CD14-positive monocyte (primary cell): ENCODE results near the gene SPG11. TPM values are rescaled to one million over a fixed set of nuclear protein-coding genes. Genes with fewer than 3 reads are reported as not detected.

Experiments
- DNase-seq, 3 donors: peaks; one replicate each; pipeline ENCODE4 v3.0.0-alpha.2; 2011 to 2022
- H2AFZ ChIP-seq: 2 replicates; pipeline ENCODE4 v1.6.0; 2012; ENCODE audit warnings: mild to moderate bottlenecking, low read depth, low read length, inconsistent platforms; ENCODE audit not compliant: insufficient read depth, poor library complexity, severe bottlenecking
- H3K27ac ChIP-seq, 2 donors: 1 replicate in 1 of 2; 2 replicates in 1 of 2; pipeline ENCODE4 v1.5.1; 2012 to 2013; ENCODE audit warnings: low read length in 2 of 2, control low read depth in 1 of 2, inconsistent platforms in 1 of 2, low read depth in 1 of 2, mild to moderate bottlenecking in 1 of 2
- H3K27me3 ChIP-seq, 2 donors: one replicate each; pipeline versions ENCODE4 v1.6.0 to v1.6.1; 2011 to 2013; ENCODE audit warnings: low read length in 2 of 2; ENCODE audit not compliant: control insufficient read depth in 2 of 2, insufficient read depth in 2 of 2
- H3K36me3 ChIP-seq, 2 donors: replicated peaks in 1 of 2; 1 replicate in 1 of 2; 2 replicates in 1 of 2; pipeline versions ENCODE4 v1.5.1 to v1.6.1; 2012 to 2013; ENCODE audit warnings: low read length in 2 of 2, control low read depth in 1 of 2, inconsistent platforms in 1 of 2, mild to moderate bottlenecking in 1 of 2; ENCODE audit not compliant: insufficient read depth in 2 of 2, control insufficient read depth in 1 of 2
- H3K4me1 ChIP-seq, 2 donors: 1 replicate in 1 of 2; 2 replicates in 1 of 2; pipeline versions ENCODE4 v1.5.1 to v1.6.1; 2012 to 2013; ENCODE audit warnings: low read length in 2 of 2, control low read depth in 1 of 2, inconsistent platforms in 1 of 2, mild to moderate bottlenecking in 1 of 2, moderate library complexity in 1 of 2; ENCODE audit not compliant: insufficient read depth in 2 of 2, control insufficient read depth in 1 of 2
- H3K4me2 ChIP-seq: replicated peaks from 2 replicates; pipeline ENCODE3; 2012; ENCODE audit warnings: low read length, moderate library complexity, mild to moderate bottlenecking; ENCODE audit not compliant: poor library complexity, severe bottlenecking; ENCODE audit errors: extremely low read depth
- H3K4me3 ChIP-seq, 3 experiments: fragments of 200-600 bp in 1 of 3; sonication (generic) in 1 of 3; replicated peaks in 1 of 3; 1 replicate in 2 of 3; 2 replicates in 1 of 3; pipeline ENCODE4 v1.5.1; 2011 to 2013; ENCODE audit warnings: low read length in 3 of 3, mild to moderate bottlenecking in 3 of 3, control low read depth in 2 of 3, low read depth in 2 of 3, inconsistent platforms in 1 of 3, moderate library complexity in 1 of 3
- H3K79me2 ChIP-seq: 2 replicates; pipeline ENCODE4 v1.6.0; 2012; ENCODE audit warnings: mild to moderate bottlenecking, control low read depth, inconsistent platforms, low read length, moderate library complexity; ENCODE audit not compliant: insufficient read depth
- H3K9ac ChIP-seq: 2 replicates; pipeline ENCODE4 v1.6.0; 2017; ENCODE audit warnings: low read length, mild to moderate bottlenecking; ENCODE audit not compliant: insufficient read depth, poor library complexity, severe bottlenecking
- H3K9me3 ChIP-seq, 2 donors: replicated peaks in 1 of 2; 1 replicate in 1 of 2; 2 replicates in 1 of 2; pipeline versions ENCODE4 v1.5.1 to v1.6.1; 2012 to 2013; ENCODE audit warnings: low read length in 2 of 2, control low read depth in 1 of 2; ENCODE audit not compliant: control insufficient read depth in 1 of 2, insufficient read depth in 1 of 2
- H4K20me1 ChIP-seq: 2 replicates; pipeline ENCODE4 v1.6.0; 2012; ENCODE audit warnings: mild to moderate bottlenecking, low read length, control low read depth, moderate library complexity; ENCODE audit not compliant: insufficient read depth
- H3K27ac Mint-ChIP-seq, 7 donors: one replicate each; pipeline ENCODE4 v1.8.0; 2020; ENCODE audit warnings: mild to moderate bottlenecking in 7 of 7, mixed read lengths in 7 of 7, moderate library complexity in 6 of 7, inconsistent platforms in 2 of 7
- H3K27me3 Mint-ChIP-seq, 3 donors: one replicate each; pipeline ENCODE4 v1.8.0; 2021 to 2022; ENCODE audit warnings: low read depth in 3 of 3, mild to moderate bottlenecking in 3 of 3, mixed read lengths in 3 of 3, moderate library complexity in 3 of 3, inconsistent platforms in 1 of 3
- H3K36me3 Mint-ChIP-seq, 2 donors: one replicate each; pipeline ENCODE4 v1.8.0; 2020; ENCODE audit warnings: mixed read lengths in 2 of 2, inconsistent platforms in 1 of 2, mild to moderate bottlenecking in 1 of 2
- H3K4me1 Mint-ChIP-seq: one replicate; pipeline ENCODE4 v1.8.0; 2020; ENCODE audit warnings: mild to moderate bottlenecking, mixed read lengths
- H3K4me3 Mint-ChIP-seq, 2 donors: one replicate each; pipeline ENCODE4 v1.8.0; 2020; ENCODE audit warnings: mild to moderate bottlenecking in 2 of 2, mixed read lengths in 2 of 2, moderate library complexity in 1 of 2
- H3K9me3 Mint-ChIP-seq, 7 donors: one replicate each; pipeline ENCODE4 v1.8.0; 2020 to 2022; ENCODE audit warnings: mixed read lengths in 7 of 7, mild to moderate bottlenecking in 6 of 7, moderate library complexity in 6 of 7, inconsistent platforms in 2 of 7
- CTCF ChIP-seq: fragments of 200-600 bp; IDR thresholded peaks from one replicate; pipeline ENCODE4 v1.8.0; 2022; ENCODE audit warnings: antibody characterized with exemption, mild to moderate bottlenecking
- WGBS: methylation state at CpG from one replicate; pipeline ENCODE4 v1.1.5; 2013; ENCODE audit warnings: missing lambda C conversion rate; ENCODE audit not compliant: insufficient coverage; 5-methylcytosine and 5-hydroxymethylcytosine counted together
- intact Hi-C, 2 donors: fragments of 100-400 bp; cut with micrococcal nuclease; formaldehyde crosslinking; loops; one replicate each; pipeline versions ENCODE4 v1.15.0 to v1.15.1; 2023
- polyA plus RNA-seq, 3 donors: library from polyadenylated mRNA; depleted of rRNA in 1 of 3; unstranded in 2 of 3; stranded (reverse) in 1 of 3; fragments of 300-500 nt in 2 of 3; fragments of >200 nt in 1 of 3; fragmentation: Illumina TruSeq in 2 of 3; gene quantifications; 1 replicate in 2 of 3; 2 replicates in 1 of 3; pipeline ENCODE4 v1.2.3, GENCODE V29; 2012 to 2021
- small RNA-seq: library from RNA; depleted of rRNA; stranded (forward); fragments of <200 nt; gene quantifications from one replicate; pipeline ENCODE3, GENCODE V24; 2012; ENCODE audit warnings: low read depth; ENCODE audit not compliant: insufficient read length

The SPG11 gene
- polyA plus RNA-seq, 3 donors = 26.4 to 140 (median 50.4) TPM

GRCh38 chr15:44519537-44519936 is 143.9 kb downstream of the SPG11 start:
- 100% methylated on average over 1 of the region's 6 CpGs for WGBS
- H3K4me1 Mint-ChIP-seq = no peaks in the 10 kb centered on the region

GRCh38 chr15:44516436-44516835 is 147.0 kb downstream of the SPG11 start:
- intact Hi-C loops = no loop called here
- Histone ChIP-seq H3K9me3 (no peaks in the 10 kb centered on the region), H3K27me3 (no peaks in the 10 kb centered on the region), H2AFZ (no peak overlapping the region), H3K4me2 (no peak overlapping the region), H3K4me1 (no peaks in the 10 kb centered on the region), H3K9ac (no peak overlapping the region), H3K27ac (no peak overlapping the region), H3K79me2 (peaks cover under 1% of the 10 kb centered on the region), H3K36me3 (peaks cover 42 to 85% of the 10 kb centered on the region in 2 donors), H4K20me1 (peaks cover 4% of the 10 kb centered on the region), H3K4me3 (no peak overlapping the region)
- no peak for DNase-seq
- Mint-ChIP-seq H3K36me3 (peaks cover 37 to 68% of the 10 kb centered on the region in 2 donors), H3K9me3 (no peaks in the 10 kb centered on the region), H3K4me3 (no peak overlapping the region), H3K27me3 (no peaks in the 10 kb centered on the region), H3K27ac (no peak overlapping the region), H3K4me1 (no peaks in the 10 kb centered on the region)
- TF ChIP-seq CTCF = no peak

More at GRCh38 chr15:44519537-44519936, 143.9 kb downstream of the SPG11 start:
- TF ChIP-seq CTCF = no peak
- intact Hi-C loops = no loop called here
- no peak overlapping the region for H3K4me3 Mint-ChIP-seq
- Histone ChIP-seq H2AFZ (no peak overlapping the region), H3K27ac (no peak overlapping the region), H3K4me1 (no peaks in the 10 kb centered on the region), H3K4me3 (no peak overlapping the region), H3K9me3 (no peaks in the 10 kb centered on the region), H3K36me3 (peaks cover 47 to 100% of the 10 kb centered on the region in 2 donors), H3K27me3 (no peaks in the 10 kb centered on the region), H3K9ac (no peak overlapping the region), H3K79me2 (no peaks in the 10 kb centered on the region), H3K4me2 (no peak overlapping the region), H4K20me1 (peaks cover 4% of the 10 kb centered on the region)
- peaks cover 0 to 1% (median 0%) of the 10 kb centered on the region in 3 donors for H3K27me3 Mint-ChIP-seq
- H3K36me3 Mint-ChIP-seq = peaks cover 54 to 78% of the 10 kb centered on the region in 2 donors
- H3K27ac Mint-ChIP-seq = peak overlapping the region in 2 of 7 donors; percentile 63 to 64
- no peak for DNase-seq
- H3K9me3 Mint-ChIP-seq = no peaks in the 10 kb centered on the region

Small RNAs within 50 kb of the gene (small RNA-seq; reads per million reads assigned to genes)
- not detected for gene RF00019

Other genes starting within 250 kb of the SPG11 start
- gene CTDSPL2, start 236.0 kb downstream of the SPG11 start, polyA plus RNA-seq = 10 to 100 TPM; 18.1 to 31.4 (median 24.5) TPM
- gene EIF3J, start 126.5 kb downstream of the SPG11 start, polyA plus RNA-seq = 10 to 100 TPM in 2 of 3 donors, 1 to 10 TPM in 1; 9.7 to 20.1 (median 13.5) TPM
- gene PATL2, start 47.7 kb upstream of the SPG11 start, polyA plus RNA-seq = 10 to 100 TPM in 1 of 3 donors, 1 to 10 TPM in 2; 1.8 to 14.4 (median 1.9) TPM
- over 10,000 TPM; 17,356 to 28,278 (median 28,259) TPM for gene B2M, start 47.9 kb upstream of the SPG11 start, polyA plus RNA-seq
- 10 to 100 TPM in 2 of 3 donors, 1 to 10 TPM in 1; 9.4 to 18.2 (median 15.8) TPM for gene TRIM69, start 72.9 kb upstream of the SPG11 start, polyA plus RNA-seq